ENCODE measurements around the gene SEMA7A.

SEMA7A gene

GRCh38 chr15:74445816-74446763 lies 12.3 kb upstream of the SEMA7A start:
- DNase-seq (ENCODE audit: low read depth, low spot score), result no peak
- POLR2A ChIA-PET, result no interaction called here
- TF ChIP-seq CTCF (IDR thresholded peaks at IDR 0.05; ENCODE audit: insufficient read depth, low read length, missing control alignments), result no peak
- H3K4me3 ChIP-seq (ENCODE audit: low read depth, low read length), result no peak overlapping the region
- CTCF ChIA-PET, result interaction anchor here (1.2 to 40.9 kb wide), 5 partner anchors 9 to 64 kb away, joined by 3 to 1700 read pairs (median 5); partner anchors contain the start of genes CYP11A1 and UBL7

GRCh38 chr15:74444106-74445062 lies 10.6 kb upstream of the SEMA7A start:
- no peak for TF ChIP-seq CTCF (IDR thresholded peaks at IDR 0.05; ENCODE audit: insufficient read depth, low read length, missing control alignments)
- no peak overlapping the region for H3K4me3 ChIP-seq (ENCODE audit: low read depth, low read length)
- DNase-seq (ENCODE audit: low read depth, low spot score), result no peak
- ChIA-PET POLR2A (no interaction called here), CTCF (interaction anchor here (0.8 to 40.9 kb wide), 3 partner anchors 11 to 62 kb away, joined by 5 to 1700 read pairs (median 162); partner anchors contain the start of genes CYP11A1 and UBL7)

- CTCF ChIA-PET, result interaction anchor here (0.8 to 40.9 kb wide), 9 partner anchors 9 to 326 kb away, joined by 3 to 1700 read pairs (median 8); partner anchors contain the start of genes CYP11A1, SEMA7A and UBL7
- no peak overlapping the region for H3K4me3 ChIP-seq (ENCODE audit: low read depth, low read length)
- POLR2A ChIA-PET, result interaction anchor here (0.5 to 1.2 kb wide), 2 partner anchors 18 to 61 kb away, joined by 3 to 4 read pairs; no protein-coding TSS in a partner anchor
- no peak for TF ChIP-seq CTCF (IDR thresholded peaks at IDR 0.05; ENCODE audit: insufficient read depth, low read length, missing control alignments)
- DNase-seq (ENCODE audit: low read depth, low spot score), result no peak
Measured at GRCh38 chr15:74443100-74443909, 9.5 kb upstream of the SEMA7A start.

GRCh38 chr15:74442604-74443003 lies 8.8 kb upstream of the SEMA7A start:
- H3K4me3 ChIP-seq (ENCODE audit: low read depth, low read length), result no peak overlapping the region
- TF ChIP-seq CTCF (IDR thresholded peaks at IDR 0.05; ENCODE audit: insufficient read depth, low read length, missing control alignments), result no peak
- DNase-seq (ENCODE audit: low read depth, low spot score), result no peak
- ChIA-PET POLR2A (interaction anchor here (0.5 to 1.2 kb wide), 2 partner anchors 19 to 60 kb away, joined by 3 to 4 read pairs; no protein-coding TSS in a partner anchor), CTCF (interaction anchor here (0.9 to 40.9 kb wide), 9 partner anchors 8 to 326 kb away, joined by 3 to 1700 read pairs (median 8); partner anchors contain the start of genes CYP11A1, SEMA7A and UBL7)

GRCh38 chr15:74442063-74442462 lies 8.3 kb upstream of the SEMA7A start:
- DNase-seq (ENCODE audit: low read depth, low spot score), result no peak
- no peak overlapping the region for H3K4me3 ChIP-seq (ENCODE audit: low read depth, low read length)
- TF ChIP-seq CTCF (IDR thresholded peaks at IDR 0.05; ENCODE audit: insufficient read depth, low read length, missing control alignments), result no peak
- ChIA-PET CTCF (interaction anchor here (0.9 to 40.9 kb wide), 10 partner anchors 8 to 327 kb away, joined by 3 to 1700 read pairs (median 6); partner anchors contain the start of genes CYP11A1, SEMA7A and UBL7), POLR2A (no interaction called here)
